Stomach smooth muscle (tissue), 2 donors: Measurements from ENCODE around the gene BHMT.
"Not testable (repeated sequence)": the region's sequence is repeated elsewhere in the genome, so short reads cannot be mapped to it uniquely, and the experiment has no call there.

Source experiments
- H3K27ac ChIP-seq: one replicate; pipeline ENCODE4 v1.7.0; 2013; ENCODE audit warnings: mild to moderate bottlenecking, low read length, inconsistent platforms
- H3K27me3 ChIP-seq, 2 donors: one replicate each; pipeline ENCODE4 v1.7.0; 2013; ENCODE audit warnings: low read length in 2 of 2; ENCODE audit not compliant: insufficient read depth in 2 of 2, control insufficient read depth in 1 of 2
- H3K36me3 ChIP-seq, 2 donors: one replicate each; pipeline ENCODE4 v1.7.0; 2013; ENCODE audit warnings: low read length in 2 of 2; ENCODE audit not compliant: control insufficient read depth in 2 of 2, insufficient read depth in 2 of 2
- H3K4me1 ChIP-seq: one replicate; pipeline ENCODE4 v1.7.0; 2013; ENCODE audit warnings: low read length; ENCODE audit not compliant: control insufficient read depth, insufficient read depth
- H3K4me3 ChIP-seq, 2 donors: one replicate each; pipeline ENCODE4 v1.7.0; 2013; ENCODE audit warnings: low read length in 2 of 2
- H3K9ac ChIP-seq, 2 donors: one replicate each; pipeline ENCODE4 v1.7.0; 2013; ENCODE audit warnings: low read length in 2 of 2, mild to moderate bottlenecking in 1 of 2
- H3K9me3 ChIP-seq, 2 donors: one replicate each; pipeline ENCODE4 v1.7.0; 2013; ENCODE audit warnings: low read length in 2 of 2; ENCODE audit not compliant: control insufficient read depth in 2 of 2
- donor health status: healthy.
- donor health status: Pancreatic carcinoma.

Gene BHMT

GRCh38 chr5:79140553-79140952, 28.9 kb downstream of the BHMT start:
- Histone ChIP-seq H3K27ac (no peak overlapping the region), H3K9me3 (peaks cover 4 to 8% of the 10 kb centered on the region in 2 donors), H3K9ac (no peak overlapping the region), H3K27me3 (no peaks in the 10 kb centered on the region), H3K4me1 (no peaks in the 10 kb centered on the region), H3K4me3 (no peak overlapping the region), H3K36me3 (no peaks in the 10 kb centered on the region)

DNA sequence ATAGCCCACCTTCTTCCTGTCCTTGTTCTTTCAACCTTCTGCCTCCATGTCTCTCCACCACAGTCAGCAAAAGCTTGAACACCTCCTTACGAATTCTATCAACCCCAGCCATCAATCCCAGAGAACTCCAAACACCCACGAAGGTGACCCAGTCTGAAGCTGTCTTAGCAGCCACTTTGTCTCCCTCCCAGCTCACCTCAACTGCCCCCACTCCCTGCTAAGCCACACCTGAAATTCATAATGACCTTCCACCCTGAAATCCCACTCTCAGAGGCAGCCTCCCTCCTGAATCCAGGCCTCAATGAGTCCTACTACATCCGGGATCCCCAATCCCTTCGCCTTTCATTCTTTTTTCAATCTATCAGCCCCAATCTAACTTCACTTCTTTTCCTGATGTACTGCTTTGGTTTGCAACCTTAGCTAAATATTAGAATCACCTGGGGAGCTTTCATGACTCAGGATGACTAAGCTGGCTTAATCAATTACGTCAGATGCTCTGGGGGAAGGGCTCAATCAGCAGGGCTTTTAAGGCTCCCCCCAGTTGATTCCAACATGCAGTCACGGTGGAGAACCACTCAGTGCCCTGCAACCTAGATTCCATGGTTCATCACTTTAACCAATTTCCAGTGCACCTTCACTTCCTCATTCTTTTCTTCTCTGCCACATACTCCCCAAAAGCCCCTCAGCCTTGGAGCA, 32.2 kb downstream of the BHMT start:
- Histone ChIP-seq H3K4me3 (no peak overlapping the region), H3K27ac (no peak overlapping the region), H3K27me3 (no peaks in the 10 kb centered on the region), H3K9me3 (peaks cover 4 to 8% of the 10 kb centered on the region in 2 donors), H3K36me3 (no peaks in the 10 kb centered on the region), H3K9ac (no peak overlapping the region), H3K4me1 (no peaks in the 10 kb centered on the region)

GRCh38 chr5:79147076-79147475, 35.5 kb downstream of the BHMT start:
- Histone ChIP-seq H3K36me3 (no peaks in the 10 kb centered on the region), H3K27me3 (no peaks in the 10 kb centered on the region), H3K9me3 (no peaks in the 10 kb centered on the region), H3K9ac (no peak overlapping the region), H3K4me1 (no peaks in the 10 kb centered on the region), H3K4me3 (no peak overlapping the region), H3K27ac (no peak overlapping the region)

DNA sequence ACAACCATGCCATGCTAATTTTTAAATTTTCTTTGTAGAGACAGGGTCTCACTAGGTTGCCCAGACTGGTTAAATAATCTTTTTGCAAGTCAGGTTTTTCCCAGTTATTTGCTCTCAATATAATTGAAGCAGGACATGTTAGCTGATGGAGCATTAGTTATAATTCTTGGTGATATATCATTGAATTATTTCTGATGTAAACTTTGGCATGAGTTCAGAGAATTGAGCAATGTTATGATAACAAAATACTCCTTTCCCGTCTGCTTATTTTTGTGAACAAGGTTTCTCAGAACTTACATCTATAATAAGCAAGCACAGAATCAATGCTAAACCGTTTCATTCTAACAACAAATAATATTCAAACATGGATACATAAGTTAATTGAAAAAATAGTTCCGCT, 37.8 kb downstream of the BHMT start:
- H3K36me3 ChIP-seq: no peaks in the 10 kb centered on the region
- H3K4me3 ChIP-seq: no peak overlapping the region
- H3K27me3 ChIP-seq: no peaks in the 10 kb centered on the region
- H3K4me1 ChIP-seq: no peaks in the 10 kb centered on the region
- no peaks in the 10 kb centered on the region for H3K9me3 ChIP-seq
- no peak overlapping the region for H3K27ac ChIP-seq
- H3K9ac ChIP-seq: no peak overlapping the region

- Histone ChIP-seq H3K4me3 (no peak overlapping the region), H3K27me3 (no peaks in the 10 kb centered on the region), H3K27ac (no peak overlapping the region), H3K36me3 (no peaks in the 10 kb centered on the region), H3K9me3 (no peaks in the 10 kb centered on the region), H3K9ac (no peak overlapping the region), H3K4me1 (no peaks in the 10 kb centered on the region)
Observed at GRCh38 chr5:79151942-79152671, 40.5 kb downstream of the BHMT start.

DNA sequence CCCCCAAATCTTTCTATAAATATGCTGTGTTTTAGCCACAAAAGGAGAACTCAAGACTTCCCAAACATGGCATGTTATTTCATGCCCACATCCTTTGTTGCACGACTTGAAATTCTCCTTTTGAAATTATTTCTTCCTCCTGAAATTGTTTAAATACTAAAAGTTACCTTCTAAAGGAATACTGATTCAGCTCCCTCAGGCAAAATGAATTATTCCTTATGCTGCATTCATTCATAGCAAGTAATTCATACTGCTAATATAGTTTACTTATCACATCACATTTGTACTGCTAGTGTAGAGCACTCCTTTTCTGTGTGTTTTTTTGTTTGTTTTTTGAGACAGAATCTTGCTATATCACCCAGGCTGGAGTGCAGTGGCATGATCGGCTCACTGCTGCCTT, 45.7 kb downstream of the BHMT start:
- Histone ChIP-seq H3K4me1 (no peaks in the 10 kb centered on the region), H3K9me3 (no peaks in the 10 kb centered on the region), H3K4me3 (no peak overlapping the region), H3K9ac (no peak overlapping the region), H3K27ac (no peak overlapping the region), H3K36me3 (no peaks in the 10 kb centered on the region), H3K27me3 (no peaks in the 10 kb centered on the region)

- not testable (repeated sequence) for H3K9me3 ChIP-seq, H3K36me3 ChIP-seq, H3K27me3 ChIP-seq, H3K4me3 ChIP-seq, H3K9ac ChIP-seq, H3K27ac ChIP-seq, H3K4me1 ChIP-seq
Observed at GRCh38 chr5:79161647-79162046, 50.0 kb downstream of the BHMT start.

- Histone ChIP-seq H3K9me3 (no peaks in the 10 kb centered on the region), H3K4me3 (no peak overlapping the region), H3K4me1 (peaks cover 6% of the 10 kb centered on the region), H3K9ac (no peak overlapping the region), H3K36me3 (no peaks in the 10 kb centered on the region), H3K27me3 (no peaks in the 10 kb centered on the region), H3K27ac (no peak overlapping the region)
Observed at GRCh38 chr5:79168031-79168430, 56.4 kb downstream of the BHMT start.

- Histone ChIP-seq H3K4me1 (peaks cover 6% of the 10 kb centered on the region), H3K9ac (no peak overlapping the region), H3K9me3 (no peaks in the 10 kb centered on the region), H3K36me3 (no peaks in the 10 kb centered on the region), H3K27ac (no peak overlapping the region), H3K4me3 (no peak overlapping the region), H3K27me3 (no peaks in the 10 kb centered on the region)
Observed at GRCh38 chr5:79170661-79171060, 59.1 kb downstream of the BHMT start.

GRCh38 chr5:79171635-79172245, 60.1 kb downstream of the BHMT start:
- H3K9me3 ChIP-seq: no peaks in the 10 kb centered on the region
- no peaks in the 10 kb centered on the region for H3K36me3 ChIP-seq
- no peak overlapping the region for H3K27ac ChIP-seq
- peaks cover 6% of the 10 kb centered on the region for H3K4me1 ChIP-seq
- no peak overlapping the region for H3K4me3 ChIP-seq
- no peaks in the 10 kb centered on the region for H3K27me3 ChIP-seq
- no peak overlapping the region for H3K9ac ChIP-seq

DNA sequence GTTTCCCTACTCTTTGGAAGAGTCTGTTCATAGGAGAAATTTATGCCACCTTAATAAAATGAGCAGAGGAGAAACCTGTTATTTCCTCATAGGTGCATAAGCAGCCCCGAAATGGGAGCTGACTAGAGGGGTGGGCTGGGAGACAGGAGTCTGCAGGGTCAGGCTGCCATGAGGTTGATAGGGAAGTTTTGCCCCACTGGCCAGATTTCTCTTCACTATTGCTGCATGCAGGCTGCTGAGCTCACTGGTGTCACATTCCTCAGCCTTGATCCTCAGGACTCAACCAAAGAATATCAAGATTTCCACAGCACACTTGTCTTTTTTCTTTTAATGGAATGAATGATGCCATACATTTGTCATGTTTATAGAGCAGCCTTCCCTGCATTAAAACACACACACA, 60.7 kb downstream of the BHMT start:
- H3K27ac ChIP-seq: no peak overlapping the region
- H3K27me3 ChIP-seq: no peaks in the 10 kb centered on the region
- H3K36me3 ChIP-seq: no peaks in the 10 kb centered on the region
- peaks cover 6% of the 10 kb centered on the region for H3K4me1 ChIP-seq
- H3K9me3 ChIP-seq: no peaks in the 10 kb centered on the region
- no peak overlapping the region for H3K9ac ChIP-seq
- no peak overlapping the region for H3K4me3 ChIP-seq
